GM21528 (cell line): ENCODE data around the gene UPF1.
"Not testable (repeated sequence)": the region's sequence is repeated elsewhere in the genome, so short reads cannot be mapped to it uniquely, and the experiment has no call there.

Experiments used
- ATAC-seq: cut with Tn5 transposase; IDR thresholded peaks from one replicate; pipeline ENCODE4 v1.9.1; 2021; ENCODE audit warnings: mild to moderate bottlenecking, moderate library complexity; ENCODE audit not compliant: unreplicated experiment, low FRiP score

The UPF1 gene

DNA sequence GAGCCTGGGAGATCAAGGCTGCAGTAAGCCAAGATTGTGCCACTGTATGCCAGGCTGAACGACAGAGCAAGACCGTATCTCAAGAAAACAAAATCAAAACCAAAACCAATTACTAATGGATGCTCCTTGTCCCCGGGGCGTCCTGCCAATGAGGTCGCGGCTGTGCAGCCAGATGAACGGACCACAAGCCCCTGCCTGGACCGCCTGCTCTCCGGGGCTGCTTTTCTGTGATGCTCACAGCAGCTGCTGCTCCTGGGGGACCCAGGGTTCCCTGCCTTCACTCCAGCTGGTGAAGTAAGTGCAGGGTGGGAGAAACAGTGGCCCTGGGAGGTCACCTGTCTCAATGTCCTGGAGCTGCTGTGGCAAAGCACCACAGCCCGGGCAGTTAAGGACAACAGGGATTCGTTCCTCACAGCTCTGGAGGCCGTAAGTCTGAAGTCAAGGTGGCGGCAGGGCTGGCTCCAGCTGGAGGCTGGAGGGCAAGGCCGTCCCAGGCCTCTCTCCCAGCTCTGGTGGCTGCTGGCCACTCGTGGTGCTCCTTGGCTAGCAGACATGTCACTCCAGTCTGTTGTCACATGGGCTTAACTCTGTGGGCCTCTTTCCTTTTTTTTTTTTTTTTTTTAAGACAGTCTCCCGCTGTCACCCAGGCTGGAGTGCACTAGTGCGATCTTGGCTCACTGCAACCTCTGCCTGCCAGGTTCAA is 77.3 kb downstream of the UPF1 start:
- no peak for ATAC-seq

DNA sequence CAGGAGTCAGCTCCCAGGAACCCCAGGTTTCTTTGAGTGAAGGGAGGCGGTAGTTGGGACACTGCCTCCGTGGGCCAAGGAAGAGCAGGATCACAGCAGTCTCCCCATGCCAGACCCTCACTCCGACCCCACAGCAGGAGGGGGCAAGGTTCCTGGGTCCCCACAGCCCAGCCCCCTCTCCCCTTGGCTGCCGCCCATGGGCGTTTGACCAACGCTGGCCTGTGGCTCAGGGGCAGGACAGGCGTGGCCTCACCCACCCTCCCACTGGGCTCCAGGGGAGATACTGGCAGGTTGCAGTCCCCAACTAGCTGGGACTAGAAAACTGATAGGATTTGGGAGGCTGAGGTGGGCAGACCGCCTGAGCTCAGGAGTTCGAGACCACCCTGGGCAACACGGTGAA is 78.3 kb downstream of the UPF1 start:
- ATAC-seq, result no peak

DNA sequence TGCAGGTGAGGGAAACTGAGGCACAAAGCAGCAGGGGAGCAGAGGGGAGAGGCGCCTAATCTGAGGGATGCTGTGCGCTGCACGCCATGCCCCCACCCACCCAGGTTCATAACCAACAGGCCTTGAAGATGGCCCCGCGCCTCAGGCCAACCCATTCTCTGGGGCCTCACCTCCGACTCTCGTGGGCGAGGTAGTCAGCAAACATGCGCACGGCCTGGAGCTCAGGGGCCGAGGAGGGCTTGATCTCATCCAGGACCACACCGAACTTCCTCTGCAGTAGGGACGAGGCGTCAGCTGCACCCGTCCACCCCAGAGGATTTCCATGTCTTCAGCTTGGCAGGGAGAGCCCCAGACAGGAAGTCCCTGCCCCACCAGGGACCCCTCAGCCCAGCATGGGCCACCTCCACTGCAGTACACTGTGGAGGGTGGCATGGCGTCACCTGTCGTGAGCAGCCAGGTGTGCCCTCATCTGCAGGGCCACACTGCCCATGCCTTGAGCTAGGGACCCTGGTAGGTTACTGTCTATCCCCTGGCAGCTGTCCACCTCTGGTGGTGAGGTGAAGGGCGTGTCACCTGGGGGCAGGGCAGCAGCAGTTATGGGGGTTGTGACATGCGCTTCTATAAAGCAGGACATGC is 79.2 kb downstream of the UPF1 start:
- ATAC-seq, result no peak

DNA sequence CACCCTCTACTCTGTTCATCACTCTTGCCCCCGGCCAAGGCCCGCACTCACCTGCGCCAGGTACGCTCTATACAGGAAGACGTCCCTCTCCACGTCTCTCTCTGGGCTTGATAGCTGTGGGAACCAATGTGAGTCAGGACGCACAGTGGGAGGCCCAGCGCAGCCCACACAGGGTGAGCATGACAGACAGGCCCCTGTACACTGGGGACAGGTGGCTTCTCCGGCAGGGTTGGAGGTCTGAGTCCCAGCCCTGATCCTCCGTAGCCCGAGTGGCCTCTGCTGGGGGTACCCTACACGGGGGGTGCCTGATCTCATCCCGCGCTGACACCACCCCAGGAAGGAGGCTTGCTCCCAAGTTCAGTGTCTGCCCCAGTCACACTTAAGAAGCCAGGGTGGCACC is 81.2 kb downstream of the UPF1 start:
- no peak for ATAC-seq

DNA sequence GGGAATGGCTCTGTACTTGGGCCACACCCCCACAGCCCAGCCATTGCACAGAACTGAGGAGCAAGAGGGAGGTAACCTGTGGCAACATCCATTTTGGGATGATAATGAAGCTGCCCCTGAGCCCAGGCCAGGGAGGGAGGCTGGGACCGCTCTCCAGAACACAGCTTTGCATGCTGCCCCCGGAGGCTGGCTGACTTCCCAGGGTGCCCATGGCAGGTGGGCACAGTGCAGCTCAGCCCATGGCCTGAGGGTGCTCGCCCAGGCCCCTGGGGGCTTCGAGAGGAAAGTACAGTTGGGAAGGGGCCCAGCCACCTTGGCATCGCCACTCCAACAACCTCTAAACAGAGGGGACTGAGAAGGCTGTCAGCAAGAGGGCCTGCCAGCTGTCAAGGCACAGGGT is 81.7 kb downstream of the UPF1 start:
- no peak for ATAC-seq

DNA sequence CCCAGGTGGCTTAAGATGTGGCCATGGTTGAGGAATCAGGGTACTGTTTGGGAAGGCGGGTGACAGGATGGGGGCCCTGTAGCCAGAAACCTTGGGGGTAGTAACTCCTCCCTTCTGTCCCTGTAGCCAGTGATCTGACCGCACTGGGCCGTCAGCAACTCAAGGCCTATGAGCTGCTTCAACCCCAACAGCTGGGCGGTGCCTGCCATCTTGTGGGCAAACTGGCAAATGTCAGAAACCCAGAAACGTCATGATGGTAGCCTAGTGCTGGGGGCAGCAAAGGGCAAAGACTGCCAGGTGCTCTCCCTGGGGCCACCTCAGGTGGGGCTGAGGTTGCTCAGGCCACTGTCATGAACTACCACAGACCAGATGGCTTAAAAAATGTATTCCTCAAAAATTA is 83.9 kb downstream of the UPF1 start:
- no peak for ATAC-seq

DNA sequence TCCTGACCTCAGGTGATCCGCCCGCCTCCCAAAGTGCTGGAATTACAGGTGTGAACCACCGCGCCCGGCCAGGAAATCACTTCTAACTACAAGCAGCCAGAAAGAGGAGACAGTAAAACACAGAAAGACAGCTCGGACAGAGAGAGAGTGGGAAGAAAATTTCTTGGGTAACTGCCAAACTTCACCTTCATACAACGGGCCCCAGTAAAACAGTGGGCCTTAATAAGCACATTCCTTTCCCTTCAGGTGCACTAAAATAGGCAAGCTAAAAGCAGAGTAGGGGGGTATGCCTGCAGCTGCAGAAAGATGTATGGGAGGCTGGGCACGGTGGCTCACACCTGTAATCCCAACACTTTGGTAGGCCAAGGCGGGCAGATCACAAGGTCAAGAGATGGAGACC is 85.8 kb downstream of the UPF1 start:
- not testable (repeated sequence) for ATAC-seq
